SK-N-DZ (cell line): Measurements from ENCODE around the gene RHOXF2. TPM values are rescaled to one million over a fixed set of nuclear protein-coding genes. Genes with fewer than 3 reads are reported as not detected.
A peak's percentile ranks its signal among the peaks of the same experiment; 100 is the strongest.
"Not testable (repeated sequence)": the region's sequence is repeated elsewhere in the genome, so short reads cannot be mapped to it uniquely, and the experiment has no call there.

Source experiments
- DNase-seq: peaks from one replicate; pipeline ENCODE4 v3.0.0-alpha.2; 2015; ENCODE audit warnings: low spot score
- polyA plus RNA-seq, 2 experiments: library from polyadenylated mRNA; depleted of rRNA; stranded (reverse); fragments of >200 nt; gene quantifications; 2 replicates each; pipeline ENCODE4 v1.2.3, GENCODE V29; 2014

Gene RHOXF2, protein sequence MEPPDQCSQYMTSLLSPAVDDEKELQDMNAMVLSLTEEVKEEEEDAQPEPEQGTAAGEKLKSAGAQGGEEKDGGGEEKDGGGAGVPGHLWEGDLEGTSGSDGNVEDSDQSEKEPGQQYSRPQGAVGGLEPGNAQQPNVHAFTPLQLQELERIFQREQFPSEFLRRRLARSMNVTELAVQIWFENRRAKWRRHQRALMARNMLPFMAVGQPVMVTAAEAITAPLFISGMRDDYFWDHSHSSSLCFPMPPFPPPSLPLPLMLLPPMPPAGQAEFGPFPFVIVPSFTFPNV
- not detected in 2 replicates for polyA plus RNA-seq (2014; cell fraction: cytosol; rRNA removed)
- polyA plus RNA-seq (2014; cell fraction: nucleus; rRNA removed): not detected in 2 replicates

DNA sequence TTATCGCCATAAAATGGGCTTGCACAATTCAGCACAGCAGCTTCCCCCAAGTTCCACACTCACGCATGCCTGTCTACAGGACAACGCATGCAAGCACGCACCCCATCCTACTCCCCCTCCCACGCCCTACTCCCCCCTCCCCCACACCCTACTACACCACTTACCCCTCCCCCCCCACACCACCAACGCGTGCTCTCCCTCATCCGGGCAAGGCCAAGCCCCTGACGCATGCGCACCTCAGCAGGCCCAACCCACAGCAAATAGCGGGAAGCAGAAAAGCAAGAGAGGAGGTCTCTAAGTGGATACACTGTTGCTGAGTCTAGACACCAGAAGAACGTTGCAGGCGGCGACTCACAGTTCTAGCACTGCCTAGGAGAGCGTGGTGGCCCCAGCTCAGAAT is at the start of gene RHOXF2:
Gene RHOXF2 (plus strand): TSS at position 301 of the 400 bp plus-strand sequence. CDS start 138 bp downstream, outside the sequence.
- not testable (repeated sequence) for DNase-seq

DNA sequence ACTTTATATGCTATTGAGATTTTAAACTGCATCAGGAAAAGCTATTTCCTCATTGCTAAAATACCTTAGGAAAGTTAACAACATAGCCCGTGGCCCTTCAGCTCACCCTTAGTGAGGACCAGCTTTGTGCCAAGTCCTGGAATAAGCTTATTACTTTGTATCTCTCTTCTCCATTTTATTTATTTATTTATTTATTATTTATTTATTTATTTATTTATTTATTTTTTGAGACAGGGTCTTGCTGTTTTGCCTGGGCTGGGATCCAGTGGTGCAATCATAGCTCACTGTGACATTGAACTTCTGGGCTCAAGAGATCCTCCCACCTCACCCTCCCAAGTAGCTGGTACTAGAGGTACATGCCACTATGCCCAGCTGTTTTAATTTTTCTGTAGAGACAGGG is 49.0 kb upstream of the RHOXF2 start:
- DNase-seq: no peak

DNA sequence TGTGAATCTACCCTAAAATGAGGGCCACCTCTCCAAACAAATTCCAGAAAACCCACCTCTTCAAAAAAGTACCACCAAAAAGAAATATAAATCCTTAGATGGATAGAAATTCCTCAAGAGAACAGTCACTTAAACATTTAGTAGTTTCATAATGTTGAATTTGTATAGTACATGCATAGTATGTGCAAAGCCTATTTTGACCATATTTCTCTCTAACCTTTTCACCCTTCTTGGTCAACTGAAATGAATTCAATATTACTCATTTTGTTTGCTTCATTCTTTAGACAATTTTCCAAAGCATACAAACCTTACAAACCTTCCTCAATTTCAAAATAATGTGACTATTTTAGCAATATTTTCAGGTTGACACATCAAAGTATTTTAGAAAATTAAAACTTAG is 46.8 kb upstream of the RHOXF2 start:
- DNase-seq: no peak

GRCh38 chrX:120115438-120115963 is 42.9 kb upstream of the RHOXF2 start, which contains the start of gene RHOXF1:
RHOXF1 (minus strand) TSS chrX:120115913; CDS start chrX:120115862, 51 bp downstream.
- no peak for DNase-seq

- no peak for DNase-seq
Observed at GRCh38 chrX:120120223-120120622, 38.2 kb upstream of the RHOXF2 start.

GRCh38 chrX:120125444-120125843 is 33.0 kb upstream of the RHOXF2 start:
- DNase-seq: no peak

GRCh38 chrX:120128306-120128846 is 30.0 kb upstream of the RHOXF2 start:
- not testable (repeated sequence) for DNase-seq

DNA sequence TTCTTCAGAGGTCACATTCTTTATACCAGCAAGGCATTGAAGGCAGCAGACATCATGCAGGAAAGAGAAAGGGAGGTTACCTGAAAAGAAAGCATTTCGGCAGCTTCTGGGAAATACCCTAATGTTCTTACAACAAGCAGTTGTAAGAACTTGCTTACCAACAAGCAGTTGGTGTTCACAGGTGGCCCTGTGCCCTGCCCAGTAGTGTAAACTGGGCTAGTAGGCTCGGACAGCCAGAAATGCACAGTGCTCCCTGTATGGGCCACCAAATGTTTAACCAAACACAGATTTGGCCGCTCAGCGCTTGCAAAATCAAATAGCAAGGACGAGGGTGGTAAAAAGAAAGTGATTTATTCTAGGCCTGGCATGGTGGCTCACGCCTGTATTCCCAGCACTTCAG is 22.3 kb upstream of the RHOXF2 start:
- DNase-seq: no peak

- no peak for DNase-seq
Observed at GRCh38 chrX:120136840-120137239, 21.6 kb upstream of the RHOXF2 start.

DNA sequence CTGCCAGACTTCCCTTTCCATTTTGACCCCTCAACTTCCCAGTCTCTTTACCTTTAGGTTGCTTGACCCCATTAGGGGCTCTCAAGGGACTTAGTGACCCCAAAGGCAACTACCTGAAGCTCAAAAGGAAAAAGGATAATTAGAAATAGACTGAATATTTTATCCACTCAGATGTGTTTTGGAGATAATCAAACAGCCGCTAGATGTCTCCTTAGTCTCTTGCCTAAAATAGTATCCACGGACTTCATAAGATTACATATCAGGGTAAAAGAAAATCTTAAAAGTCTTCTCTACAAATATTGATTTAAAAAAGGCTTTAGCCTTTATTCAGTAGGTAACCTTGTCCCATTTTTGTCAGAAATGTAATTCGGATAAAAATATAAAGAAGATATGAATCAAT is 21.0 kb upstream of the RHOXF2 start:
- DNase-seq: no peak

DNA sequence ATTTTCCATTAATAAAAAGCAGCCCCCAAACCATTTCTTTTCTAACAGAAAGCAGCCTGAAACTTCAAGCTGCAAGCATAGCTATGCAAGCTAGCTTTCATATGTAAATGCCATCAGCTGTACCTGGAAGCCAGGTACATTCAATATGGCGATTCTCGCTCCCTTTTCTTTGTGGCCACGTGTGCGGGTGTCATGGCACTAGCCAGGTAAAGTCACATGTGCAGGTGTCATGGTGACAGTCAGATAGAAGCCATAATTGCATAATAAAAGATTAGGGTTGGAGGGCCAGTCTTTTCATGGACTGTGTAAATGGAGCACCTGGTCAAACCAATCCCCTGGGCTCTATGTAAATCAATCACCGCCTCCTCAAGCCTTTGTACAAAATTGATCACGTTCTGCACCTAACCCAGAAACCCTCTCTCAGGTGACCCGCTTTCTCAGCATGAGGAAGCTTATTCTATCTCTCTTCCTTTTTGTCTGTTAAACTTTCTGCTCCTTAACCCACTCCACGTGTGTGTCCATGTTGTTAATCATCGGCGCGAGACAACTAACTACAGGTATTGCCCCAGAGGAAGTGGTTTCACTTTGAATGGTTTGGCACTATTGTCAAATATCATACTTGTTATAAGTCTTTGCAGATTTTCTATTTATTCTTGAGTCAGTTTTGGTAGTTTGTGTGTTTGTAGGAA is 18.0 kb upstream of the RHOXF2 start:
- DNase-seq: no peak

GRCh38 chrX:120144178-120144844 is 14.1 kb upstream of the RHOXF2 start:
- peak; percentile 55 for DNase-seq

DNA sequence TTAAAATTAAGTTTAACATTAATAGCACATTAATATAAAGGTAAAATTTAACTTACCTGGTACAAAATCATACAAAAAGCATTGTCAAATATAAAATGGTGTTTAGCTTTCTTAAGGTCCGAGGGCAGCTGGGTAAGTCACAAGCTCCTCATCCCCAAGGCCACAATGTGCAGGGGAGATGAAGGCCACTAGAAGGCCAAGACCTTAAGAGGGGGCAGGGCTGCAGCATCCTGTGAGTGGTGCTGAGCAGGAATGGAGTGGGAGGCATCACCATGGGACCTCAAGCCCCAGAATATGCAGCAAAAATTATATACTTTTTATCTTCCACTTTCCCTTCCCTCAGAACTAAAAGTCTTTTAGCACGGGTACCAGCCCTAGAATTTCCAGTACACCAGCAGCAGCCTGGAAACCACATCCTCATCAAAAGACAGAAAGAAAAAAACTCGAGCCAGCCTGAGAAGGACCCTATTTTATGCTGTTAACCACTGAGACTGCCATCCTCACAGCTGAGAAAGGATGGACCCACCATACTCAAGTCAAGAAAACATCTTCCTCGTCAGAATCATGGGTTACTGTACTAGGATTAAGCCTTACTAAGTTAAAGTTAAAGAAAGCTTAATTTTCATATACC is 13.0 kb upstream of the RHOXF2 start:
- DNase-seq: no peak

- DNase-seq: not testable (repeated sequence)
Observed at GRCh38 chrX:120146323-120146722, 12.1 kb upstream of the RHOXF2 start.

GRCh38 chrX:120147537-120147936 is 10.9 kb upstream of the RHOXF2 start:
- no peak for DNase-seq

DNA sequence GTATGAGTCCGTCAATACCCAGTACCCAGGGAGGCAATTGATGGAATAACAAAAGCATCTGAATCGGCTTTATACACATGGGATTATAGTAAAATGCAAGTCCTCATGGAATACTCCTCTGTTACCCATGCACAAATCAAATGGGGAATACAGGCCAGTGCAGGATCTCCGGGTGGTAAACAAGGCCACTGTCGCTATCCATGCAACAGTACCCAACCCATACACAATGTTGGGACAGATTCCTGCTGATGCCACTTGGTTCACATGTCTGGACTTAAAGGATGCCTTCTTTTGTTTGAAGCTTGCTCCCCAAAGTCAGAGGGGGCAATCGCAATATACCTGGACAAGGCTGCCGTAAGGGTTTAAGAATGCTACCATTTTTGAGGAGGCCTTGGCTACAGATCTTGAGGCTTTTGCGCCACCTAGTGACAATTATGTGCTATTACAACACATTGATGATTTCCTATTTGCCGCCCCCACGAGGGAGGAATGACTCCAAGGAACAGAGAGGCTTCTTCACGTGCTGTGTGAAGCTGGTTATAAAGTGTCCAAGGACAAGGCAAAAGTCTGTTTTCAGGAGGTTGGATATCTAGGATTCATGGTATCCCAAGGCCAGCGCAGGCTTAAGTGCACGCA is 8.2 kb upstream of the RHOXF2 start:
- DNase-seq: not testable (repeated sequence)

DNA sequence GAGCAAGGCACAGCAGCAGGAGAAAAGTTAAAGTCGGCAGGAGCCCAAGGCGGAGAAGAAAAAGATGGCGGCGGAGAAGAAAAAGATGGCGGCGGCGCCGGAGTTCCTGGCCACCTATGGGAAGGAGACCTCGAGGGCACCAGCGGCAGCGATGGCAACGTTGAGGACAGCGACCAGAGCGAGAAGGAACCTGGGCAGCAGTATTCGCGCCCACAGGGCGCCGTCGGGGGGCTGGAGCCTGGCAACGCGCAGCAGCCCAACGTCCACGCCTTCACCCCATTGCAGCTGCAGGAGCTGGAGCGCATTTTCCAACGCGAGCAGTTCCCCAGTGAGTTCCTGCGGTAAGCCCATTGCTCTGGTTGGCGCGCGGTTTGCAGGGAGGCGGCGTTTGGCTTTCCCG is 673 bp downstream of the RHOXF2 start:
- not testable (repeated sequence) for DNase-seq

- not testable (repeated sequence) for DNase-seq
Observed at GRCh38 chrX:120193254-120193653, 34.8 kb downstream of the RHOXF2 start.

DNA sequence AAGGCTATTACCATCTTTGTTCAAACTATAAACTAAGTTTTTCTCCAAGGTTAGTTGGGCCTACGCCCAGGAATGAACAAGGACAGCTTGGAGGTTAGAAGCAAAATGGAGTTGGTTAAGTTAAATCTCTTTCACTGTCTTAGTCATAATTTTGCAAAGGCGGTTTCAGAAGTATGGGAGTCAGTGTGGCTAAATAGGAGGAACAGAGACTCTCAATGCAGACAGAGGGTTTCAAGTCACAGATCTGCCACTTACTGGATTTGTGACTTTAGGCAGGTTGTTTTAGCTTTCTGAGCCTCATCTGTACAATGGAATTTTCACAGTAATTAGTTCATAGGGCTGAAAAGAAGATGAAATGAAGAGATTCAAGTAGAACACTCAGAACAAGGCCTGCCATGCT is 35.3 kb downstream of the RHOXF2 start:
- not testable (repeated sequence) for DNase-seq

DNA sequence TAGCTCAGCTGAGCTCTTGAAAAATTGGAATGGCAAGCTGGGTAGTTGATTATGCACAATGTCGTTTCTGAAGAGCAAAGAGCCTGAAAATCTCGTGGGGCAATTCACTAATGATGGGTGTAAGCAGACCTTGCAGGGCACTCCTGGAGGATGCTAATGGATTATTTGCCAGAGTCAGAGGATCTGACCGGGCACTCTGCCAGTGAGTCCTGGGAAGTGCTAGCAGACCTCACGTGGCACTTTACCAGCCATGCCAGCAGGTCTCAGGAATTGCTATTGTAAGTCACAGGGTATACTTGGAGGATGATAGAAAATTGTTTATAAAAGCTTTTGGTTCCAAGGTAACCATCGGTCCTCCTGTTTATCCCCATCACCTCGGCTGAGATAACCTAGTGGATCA is 37.4 kb downstream of the RHOXF2 start:
- DNase-seq: not testable (repeated sequence)
